Measurements from ENCODE around the gene SON.

DNA sequence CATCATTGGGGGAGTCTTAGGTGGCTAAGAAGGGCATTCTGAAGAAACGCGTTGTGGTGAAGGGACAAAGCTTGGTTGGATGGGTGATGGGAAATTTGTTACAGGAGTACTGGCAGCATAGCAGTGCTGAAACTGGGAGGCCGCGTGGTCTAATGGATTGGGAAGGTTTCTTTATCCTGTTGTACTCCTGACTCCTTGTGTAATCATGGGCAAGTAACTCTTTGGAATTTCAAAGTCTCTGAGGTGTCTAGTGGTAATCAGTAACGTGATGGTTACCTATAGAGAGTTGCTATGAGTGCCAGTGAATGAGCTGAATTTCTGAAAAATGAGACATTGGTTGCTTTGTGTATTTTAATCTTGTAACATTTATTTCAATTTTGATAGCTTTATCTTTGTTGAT is 27.2 kb downstream of the SON start:
- TF ChIP-seq CTCF (IDR thresholded peaks at IDR 0.05) (no peak), POLR2A (IDR thresholded peaks at IDR 0.05) (no peak)
